Stimulated activated CD4-positive, alpha-beta T cell treated with anti-CD3 and anti-CD28 coated beads, Interleukin-1b, Interleukin-23, amount 100 ng/mL, for 24 hours (primary cell): ENCODE measurements around the gene PLEKHA3.
"Not testable (repeated sequence)": the region's sequence is repeated elsewhere in the genome, so short reads cannot be mapped to it uniquely, and the experiment has no call there.

ENCODE experiments used
- DNase-seq, 4 experiments: peaks; one replicate each; pipeline ENCODE4 v3.0.0-alpha.2; 2020; ENCODE audit warnings: low read depth in 4 of 4, low spot score in 1 of 4

The PLEKHA3 gene

DNA sequence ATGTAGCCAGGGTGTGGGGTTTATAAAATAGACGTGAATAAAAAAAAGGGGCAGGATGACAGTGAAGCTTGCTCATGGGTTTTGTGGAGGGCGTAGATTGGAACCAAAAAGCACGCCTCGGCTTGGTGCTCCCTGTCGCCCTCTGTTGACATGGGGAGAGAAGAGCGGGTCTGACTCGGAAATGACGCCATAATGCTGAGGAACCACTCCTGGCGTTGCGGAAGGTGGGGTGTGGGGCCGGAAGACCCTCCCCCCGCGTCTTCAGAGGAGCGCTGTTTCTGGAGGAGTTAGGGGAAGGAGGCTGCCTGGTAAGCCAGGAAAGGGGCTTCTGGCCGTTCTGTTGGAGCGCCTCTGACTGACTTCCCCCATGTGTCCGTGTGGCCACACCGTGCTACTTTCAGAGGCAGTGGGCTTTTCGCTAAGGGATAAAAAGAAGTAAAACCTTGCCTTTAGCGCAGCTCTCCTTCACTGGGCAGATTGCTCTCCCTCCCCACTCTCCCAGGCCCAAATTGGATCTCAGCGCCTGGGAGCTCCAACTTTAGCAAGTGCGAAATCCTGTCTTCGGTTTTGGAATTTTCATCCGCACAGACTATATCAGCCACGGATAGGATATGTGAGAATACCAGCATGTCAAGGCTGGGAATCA, 42.8 kb downstream of the PLEKHA3 start:
- peak; percentile 41 to 66 (median 60) for DNase-seq

DNA sequence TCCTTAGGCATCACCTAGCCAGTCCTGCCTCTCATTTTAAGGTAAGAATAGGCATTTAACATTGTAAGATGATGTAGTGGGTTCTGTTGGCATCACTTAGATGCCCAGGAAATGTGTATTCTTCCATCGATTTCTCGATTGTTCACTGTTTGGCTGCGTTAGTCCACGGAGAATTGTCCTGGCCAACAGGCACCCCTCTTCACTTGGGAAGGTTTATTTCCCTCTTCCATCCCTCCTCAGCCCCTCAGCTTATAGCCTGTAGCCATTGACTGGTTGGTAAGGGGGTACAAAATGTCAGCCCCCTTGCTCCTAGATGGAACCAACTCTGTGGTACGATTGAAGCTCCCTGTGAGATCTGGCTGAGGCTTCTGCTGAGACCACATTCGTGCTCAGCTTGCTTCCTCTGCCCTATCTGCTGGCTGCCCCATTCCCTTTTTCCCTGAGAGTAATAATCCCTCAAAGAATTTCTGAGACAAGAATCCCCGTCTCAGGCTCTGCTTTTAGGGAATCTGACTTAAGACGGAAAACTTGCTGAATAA, 43.4 kb downstream of the PLEKHA3 start:
- no peak for DNase-seq

DNA sequence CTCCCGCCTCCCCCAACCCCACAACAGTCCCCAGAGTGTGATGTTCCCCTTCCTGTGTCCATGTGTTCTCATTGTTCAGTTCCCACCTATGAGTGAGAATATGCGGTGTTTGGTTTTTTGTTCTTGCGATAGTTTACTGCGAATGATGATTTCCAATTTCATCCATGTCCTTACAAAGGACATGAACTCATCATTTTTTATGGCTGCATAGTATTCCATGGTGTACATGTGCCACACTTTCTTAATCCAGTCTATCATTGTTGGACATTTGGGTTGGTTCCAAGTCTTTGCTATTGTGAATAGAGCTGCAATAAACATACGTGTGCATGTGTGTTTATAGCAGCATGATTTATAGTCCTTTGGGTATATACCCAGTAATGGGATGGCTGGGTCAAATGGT, 44.8 kb downstream of the PLEKHA3 start:
- not testable (repeated sequence) for DNase-seq

DNA sequence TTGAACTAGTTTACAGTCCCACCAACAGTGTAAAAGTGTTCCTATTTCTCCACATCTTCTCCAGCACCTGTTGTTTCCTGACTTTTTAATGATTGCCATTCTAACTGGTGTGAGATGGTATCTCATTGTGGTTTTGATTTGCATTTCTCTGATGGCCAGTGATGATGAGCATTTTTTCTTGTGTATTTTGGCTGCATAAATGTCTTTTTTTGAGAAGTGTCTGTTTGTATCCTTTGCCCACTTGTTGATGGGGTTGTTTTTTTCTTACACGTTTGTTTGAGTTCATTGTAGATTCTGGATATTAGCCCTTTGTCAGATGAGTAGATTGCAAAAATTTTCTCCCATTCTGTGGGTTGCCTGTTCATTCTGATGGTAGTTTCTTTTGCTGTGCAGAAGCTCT, 45.2 kb downstream of the PLEKHA3 start:
- not testable (repeated sequence) for DNase-seq

DNA sequence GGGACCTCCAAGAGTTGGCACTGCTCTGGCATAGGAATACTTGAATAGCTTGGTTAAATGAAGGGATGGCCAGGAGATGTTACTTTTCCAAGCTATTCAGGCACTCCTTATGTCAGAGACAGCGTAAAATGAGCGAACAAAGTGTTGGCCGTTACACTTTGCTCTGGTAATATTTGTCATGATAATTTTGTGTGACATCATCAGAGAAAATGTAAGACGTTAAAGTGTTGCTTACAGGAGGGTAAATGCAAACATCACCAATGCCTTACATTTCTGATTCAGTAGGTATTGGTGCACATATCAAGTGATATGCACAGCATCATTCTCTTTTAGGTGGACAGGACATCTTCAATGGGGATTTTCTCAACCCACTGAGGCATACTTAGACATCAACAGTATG, 46.0 kb downstream of the PLEKHA3 start:
- DNase-seq = no peak

DNA sequence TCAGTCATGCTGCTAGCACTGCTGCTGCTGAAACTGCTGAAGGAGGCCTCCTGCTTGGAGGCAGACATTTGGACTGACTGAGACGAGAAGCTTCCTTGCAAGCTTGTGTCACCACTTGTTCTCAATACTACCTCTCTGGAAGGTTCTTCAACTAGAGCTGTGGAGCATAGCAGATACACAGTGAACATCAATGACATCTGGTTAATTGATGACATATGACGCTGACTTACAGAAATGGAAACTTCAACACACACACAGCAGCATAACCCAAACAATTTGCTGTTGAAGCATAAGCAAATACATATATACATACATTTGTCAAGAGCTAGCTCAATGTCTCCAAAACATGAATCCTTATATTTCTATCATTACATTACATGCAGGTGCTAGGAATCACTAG, 47.3 kb downstream of the PLEKHA3 start:
- DNase-seq = no peak

DNA sequence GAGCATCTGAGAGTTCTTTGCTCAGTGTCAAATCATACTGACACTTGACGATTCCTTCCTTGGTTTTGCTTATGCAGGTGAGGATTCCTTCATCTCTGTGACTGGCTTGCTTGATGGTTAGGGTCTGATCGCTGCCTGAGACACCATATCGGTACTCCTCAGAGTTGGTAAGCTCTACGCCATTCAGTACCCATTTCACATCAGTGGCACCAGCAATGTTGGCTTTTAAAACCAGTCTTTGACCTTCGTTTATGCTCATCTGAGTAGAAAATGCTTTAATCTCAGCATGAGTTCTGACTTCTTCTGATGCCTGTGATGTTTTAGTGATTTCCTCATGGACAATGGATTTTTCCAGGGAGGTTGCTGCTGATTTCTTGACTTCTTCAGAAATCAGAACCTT, 48.4 kb downstream of the PLEKHA3 start:
- no peak for DNase-seq

DNA sequence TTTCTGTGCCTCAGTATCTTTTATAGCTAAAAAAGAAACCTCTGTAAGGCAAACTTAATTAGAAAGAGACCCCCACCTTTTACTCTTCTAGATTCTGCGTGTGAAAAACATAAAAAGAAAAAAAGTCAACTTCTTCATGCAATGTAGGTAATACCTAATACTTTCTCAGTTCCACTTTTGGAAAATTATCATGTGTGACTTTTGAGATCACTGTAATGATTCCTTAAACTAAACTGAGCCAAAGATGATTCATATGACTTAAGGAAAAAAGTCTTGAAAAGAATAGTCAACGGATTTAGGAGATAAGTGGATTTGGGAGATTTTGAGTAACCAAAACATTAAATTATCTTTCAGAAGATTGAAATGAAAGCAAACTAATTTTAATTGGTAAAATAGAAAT, 48.9 kb downstream of the PLEKHA3 start:
- DNase-seq = no peak

DNA sequence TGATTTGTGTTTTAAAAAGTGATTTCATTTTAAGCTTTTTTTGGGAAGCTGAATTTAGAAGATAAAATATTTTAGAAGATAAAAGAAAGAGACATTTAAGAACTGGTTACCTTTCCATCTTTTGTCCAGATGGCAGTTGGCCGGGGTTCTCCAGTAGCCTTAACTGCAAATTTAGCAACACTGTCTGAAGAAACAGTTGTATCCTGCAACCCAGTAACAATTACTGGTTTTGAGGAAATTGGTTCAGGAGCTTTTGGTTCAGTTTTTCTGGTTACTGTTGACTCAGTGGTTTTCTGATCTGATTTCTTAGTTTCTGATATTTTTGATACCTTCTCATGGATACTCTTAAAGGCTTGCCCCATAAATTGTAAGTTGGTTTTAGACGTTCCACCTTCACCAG, 49.9 kb downstream of the PLEKHA3 start:
- no peak for DNase-seq

DNA sequence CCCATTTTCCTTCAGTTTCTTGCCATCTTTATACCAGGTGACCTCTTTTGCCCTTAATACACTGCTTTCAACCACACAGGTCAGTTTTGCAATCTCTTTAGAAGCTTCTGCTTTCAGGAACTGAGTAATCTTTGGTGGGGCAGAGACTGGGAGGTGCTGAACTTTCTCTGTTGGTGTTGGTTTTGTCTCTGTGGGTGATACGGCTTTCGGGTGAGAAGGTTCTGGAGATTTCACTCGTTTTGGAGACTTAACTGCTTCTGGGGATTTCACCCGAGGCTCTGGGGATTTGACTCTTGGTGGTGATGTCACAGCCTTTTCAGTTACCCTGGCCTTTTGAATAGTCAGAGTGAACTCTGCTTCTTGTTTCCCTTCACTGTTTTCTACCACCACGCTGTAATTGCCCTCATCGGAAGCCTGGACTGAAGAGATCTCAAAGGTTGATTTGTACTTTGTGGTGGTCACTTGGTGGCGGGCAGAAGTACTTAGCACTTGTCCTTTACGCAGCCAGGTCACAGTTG, 50.4 kb downstream of the PLEKHA3 start:
- peak in 1 of 4 experiments; percentile 23 for DNase-seq

DNA sequence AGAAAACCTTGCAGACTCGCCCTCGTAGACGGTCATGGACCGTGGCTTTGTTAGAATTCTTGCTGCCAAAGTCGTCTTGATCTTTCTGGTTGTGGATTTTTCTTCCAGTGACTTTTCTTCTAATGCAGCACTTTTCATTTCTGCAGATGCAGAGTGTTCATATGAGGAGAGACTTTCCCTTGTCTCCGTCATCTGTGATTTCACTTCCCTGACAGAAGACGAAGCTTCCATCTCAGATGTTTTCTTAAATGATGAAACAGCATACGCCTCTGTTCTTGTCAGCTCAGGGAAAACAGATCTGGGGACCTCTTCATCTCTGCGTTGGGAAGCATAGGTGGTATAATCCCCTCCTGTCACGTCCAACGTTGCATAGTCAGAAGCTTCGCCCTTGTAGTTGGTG, 50.9 kb downstream of the PLEKHA3 start:
- DNase-seq = no peak

DNA sequence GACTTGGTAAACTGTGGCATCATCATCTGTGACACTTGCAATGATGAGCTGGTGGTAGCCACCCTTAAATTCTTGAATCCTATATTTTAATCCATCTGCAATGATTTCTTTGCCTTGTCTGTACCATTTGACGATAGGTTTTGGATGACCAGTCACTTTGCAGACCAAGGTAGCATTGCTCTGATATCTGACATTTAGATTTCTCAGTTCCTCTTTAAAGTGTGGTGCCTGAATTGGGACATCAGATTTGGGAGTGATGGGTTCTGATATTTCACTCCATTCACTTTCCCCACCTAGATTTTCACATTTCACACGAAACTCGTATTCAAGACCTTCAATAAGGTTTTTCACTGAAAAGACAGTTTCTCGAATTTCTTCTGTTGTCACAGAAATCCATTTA, 55.8 kb downstream of the PLEKHA3 start:
- DNase-seq = no peak

DNA sequence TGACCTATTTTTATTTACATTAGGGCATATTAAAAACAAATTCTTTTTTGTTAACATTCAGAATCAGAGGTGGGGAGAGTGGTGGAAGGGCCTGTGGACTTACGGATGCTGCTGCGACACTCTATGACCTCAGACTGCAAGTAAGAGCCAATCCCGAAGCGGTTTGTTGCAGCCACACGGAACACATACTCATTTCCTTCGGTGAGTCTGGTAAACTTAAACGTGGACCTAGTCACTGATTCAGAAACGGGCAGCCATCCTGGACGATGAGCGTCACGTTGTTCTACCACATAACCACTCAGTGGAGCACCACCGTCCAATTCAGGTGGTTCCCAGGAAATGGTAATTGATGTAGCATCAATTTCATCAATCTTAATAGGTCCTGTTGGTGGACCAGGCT, 61.9 kb downstream of the PLEKHA3 start:
- DNase-seq = no peak

DNA sequence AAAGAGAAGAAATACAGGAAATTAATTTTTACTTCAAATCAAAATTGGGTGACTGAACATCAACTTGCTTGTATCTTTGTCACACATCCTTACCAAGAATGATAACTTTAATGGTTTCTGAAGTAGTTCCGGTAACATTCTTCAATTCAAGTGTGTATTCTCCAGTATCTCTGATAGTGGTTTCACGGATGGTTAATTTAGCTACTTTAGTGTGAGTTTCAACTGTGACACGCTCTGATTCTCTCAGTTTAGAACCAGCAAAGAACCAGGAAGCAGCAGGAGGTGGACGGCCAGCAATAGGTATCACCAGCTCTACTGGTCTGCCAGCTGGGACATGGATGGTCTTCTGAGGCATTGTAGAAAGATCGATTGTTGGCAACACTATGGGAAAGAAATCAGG, 62.3 kb downstream of the PLEKHA3 start:
- DNase-seq = no peak

DNA sequence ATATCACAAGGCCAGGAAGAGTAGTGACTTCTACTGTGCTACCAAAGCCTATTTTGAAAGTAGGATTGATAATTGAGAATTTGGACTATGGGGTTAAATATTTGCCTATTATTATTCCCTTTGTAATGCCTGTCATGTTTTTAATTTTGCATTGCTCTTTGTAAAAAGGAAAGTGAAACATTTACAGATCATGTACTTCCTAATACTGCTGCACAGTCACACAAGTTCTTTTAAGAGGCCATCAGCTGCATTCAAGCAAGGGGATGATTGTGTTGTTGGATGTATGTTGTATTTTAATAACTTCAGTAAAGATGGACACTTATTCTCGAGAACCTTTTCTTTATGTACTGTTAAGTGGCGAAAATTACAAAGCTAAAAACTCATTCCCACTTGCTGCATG, 70.1 kb downstream of the PLEKHA3 start:
- no peak for DNase-seq

DNA sequence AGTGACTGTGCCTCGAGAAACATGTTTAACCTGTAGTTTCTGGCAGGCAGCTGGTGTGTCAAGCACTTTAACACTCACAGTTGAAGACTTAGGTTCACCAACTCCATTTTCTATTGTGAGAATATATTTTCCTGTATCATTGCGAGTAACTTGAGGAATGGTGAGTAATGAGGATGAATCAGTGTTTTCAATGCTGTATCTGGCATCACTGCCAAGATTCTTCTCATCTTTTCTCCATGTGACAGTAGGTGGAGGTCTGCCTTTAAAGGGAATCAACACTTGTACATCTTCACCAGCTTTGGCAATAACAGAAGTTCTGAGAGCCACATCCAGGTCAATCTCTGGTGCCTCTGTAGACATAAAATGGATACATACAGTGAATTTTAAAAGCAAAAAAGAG, 72.8 kb downstream of the PLEKHA3 start:
- DNase-seq = no peak
